Lower lobe of right lung (tissue), 2 donors: ENCODE results near the gene PHACTR1. TPM values are rescaled to one million over a fixed set of nuclear protein-coding genes. Genes with fewer than 3 reads are reported as not detected.

Source experiments
- ATAC-seq, 2 donors: fragments of 200-7000 bp; cut with Tn5 transposase; one replicate each; pipeline ENCODE4 v1.9.1; 2020 to 2022; ENCODE audit warnings: mild to moderate bottlenecking in 2 of 2, moderate library complexity in 2 of 2
- DNase-seq: peaks from one replicate; pipeline ENCODE4 v3.0.0-alpha.2; 2020
- H3K27ac ChIP-seq: fragments of 200-600 bp; one replicate; pipeline ENCODE4 v1.8.0; 2022
- H3K27me3 ChIP-seq: fragments of 200-600 bp; one replicate; pipeline ENCODE4 v1.8.0; 2022; ENCODE audit warnings: low read depth
- H3K36me3 ChIP-seq: fragments of 200-600 bp; one replicate; pipeline ENCODE4 v1.8.0; 2022; ENCODE audit warnings: mild to moderate bottlenecking
- H3K4me1 ChIP-seq: fragments of 200-600 bp; one replicate; pipeline ENCODE4 v1.8.0; 2022
- H3K4me3 ChIP-seq: fragments of 200-600 bp; one replicate; pipeline ENCODE4 v1.8.0; 2022; ENCODE audit warnings: mild to moderate bottlenecking
- H3K9me3 ChIP-seq: fragments of 200-600 bp; one replicate; pipeline ENCODE4 v1.8.0; 2022
- intact Hi-C: fragments of 100-400 bp; cut with DNase I; formaldehyde crosslinking; loops from one replicate; pipeline ENCODE4 v1.11.0; 2022
- total RNA-seq: library from RNA; stranded (reverse); fragmentation: NEBNext Ultra II Directional; extraction: Animal tissue kit (Norgen Biotek cat#: 25700); gene quantifications from one replicate; pipeline ENCODE4 v1.2.1, GENCODE V29; 2021
- TF ChIP-seq, protein P1 (sequence below): fragments of 200-600 bp; IDR thresholded peaks from one replicate; pipeline ENCODE4 v1.8.0; 2022; ENCODE audit warnings: antibody characterized with exemption, mild to moderate bottlenecking
- donor health status: DM: no; HTN: yes; CAD: no; lungs with severe emphysema.

Gene PHACTR1
- total RNA-seq, 1 donor from 2014 or later: 91.0 TPM

DNA sequence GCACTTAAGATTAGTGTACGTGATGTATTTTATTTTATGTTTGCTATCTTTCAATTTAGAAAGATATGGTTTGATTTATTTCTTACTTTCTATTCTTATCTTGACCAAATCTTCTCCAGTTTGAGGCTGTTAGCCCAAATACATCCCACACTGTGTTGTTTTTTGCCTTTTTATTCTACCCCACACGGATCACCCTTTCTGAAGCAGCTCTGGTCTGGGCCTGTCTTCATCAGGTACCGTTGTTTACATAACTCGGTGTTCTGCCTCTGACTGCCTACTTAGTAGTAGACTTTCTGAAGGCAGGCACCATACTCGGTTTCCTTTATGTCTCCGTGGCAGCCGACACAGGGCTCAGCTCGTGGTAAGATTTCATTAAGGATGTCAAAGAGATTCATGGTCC, 95.0 kb downstream of the PHACTR1 start:
- no peak overlapping the region for H3K27ac ChIP-seq
- no peaks in the 10 kb centered on the region for H3K4me1 ChIP-seq
- no peak overlapping the region for H3K4me3 ChIP-seq
- H3K9me3 ChIP-seq: no peaks in the 10 kb centered on the region
- intact Hi-C loops: no loop called here
- no peaks in the 10 kb centered on the region for H3K36me3 ChIP-seq
- TF ChIP-seq, protein P1, sequence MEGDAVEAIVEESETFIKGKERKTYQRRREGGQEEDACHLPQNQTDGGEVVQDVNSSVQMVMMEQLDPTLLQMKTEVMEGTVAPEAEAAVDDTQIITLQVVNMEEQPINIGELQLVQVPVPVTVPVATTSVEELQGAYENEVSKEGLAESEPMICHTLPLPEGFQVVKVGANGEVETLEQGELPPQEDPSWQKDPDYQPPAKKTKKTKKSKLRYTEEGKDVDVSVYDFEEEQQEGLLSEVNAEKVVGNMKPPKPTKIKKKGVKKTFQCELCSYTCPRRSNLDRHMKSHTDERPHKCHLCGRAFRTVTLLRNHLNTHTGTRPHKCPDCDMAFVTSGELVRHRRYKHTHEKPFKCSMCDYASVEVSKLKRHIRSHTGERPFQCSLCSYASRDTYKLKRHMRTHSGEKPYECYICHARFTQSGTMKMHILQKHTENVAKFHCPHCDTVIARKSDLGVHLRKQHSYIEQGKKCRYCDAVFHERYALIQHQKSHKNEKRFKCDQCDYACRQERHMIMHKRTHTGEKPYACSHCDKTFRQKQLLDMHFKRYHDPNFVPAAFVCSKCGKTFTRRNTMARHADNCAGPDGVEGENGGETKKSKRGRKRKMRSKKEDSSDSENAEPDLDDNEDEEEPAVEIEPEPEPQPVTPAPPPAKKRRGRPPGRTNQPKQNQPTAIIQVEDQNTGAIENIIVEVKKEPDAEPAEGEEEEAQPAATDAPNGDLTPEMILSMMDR: no peak
- DNase-seq: no peak
- ATAC-seq: no peak
- no peaks in the 10 kb centered on the region for H3K27me3 ChIP-seq

DNA sequence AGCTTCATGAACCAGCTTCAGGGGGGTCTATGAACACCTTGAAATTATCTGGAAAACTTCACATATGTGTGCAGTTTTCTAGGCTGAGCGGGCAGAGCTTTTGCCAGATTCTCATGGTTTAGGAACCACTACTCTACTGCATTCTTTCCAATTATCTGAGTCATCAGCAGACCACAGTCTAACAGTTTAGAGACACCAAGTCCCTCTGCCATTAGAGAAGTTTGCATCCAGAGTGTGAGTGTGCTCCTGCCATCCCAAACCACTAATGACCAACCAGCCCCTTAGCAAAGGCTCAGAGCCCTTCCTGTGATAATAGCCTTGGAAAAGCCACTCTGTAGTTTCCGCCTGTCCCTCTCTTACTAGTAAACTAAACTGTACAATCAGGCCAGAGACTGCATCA, 96.8 kb downstream of the PHACTR1 start:
- intact Hi-C loops: no loop called here
- no peaks in the 10 kb centered on the region for H3K27me3 ChIP-seq
- TF ChIP-seq, protein P1: no peak
- H3K9me3 ChIP-seq: no peaks in the 10 kb centered on the region
- H3K27ac ChIP-seq: no peak overlapping the region
- DNase-seq (no peak), ATAC-seq (no peak)
- no peaks in the 10 kb centered on the region for H3K4me1 ChIP-seq
- no peak overlapping the region for H3K4me3 ChIP-seq
- H3K36me3 ChIP-seq: no peaks in the 10 kb centered on the region

DNA sequence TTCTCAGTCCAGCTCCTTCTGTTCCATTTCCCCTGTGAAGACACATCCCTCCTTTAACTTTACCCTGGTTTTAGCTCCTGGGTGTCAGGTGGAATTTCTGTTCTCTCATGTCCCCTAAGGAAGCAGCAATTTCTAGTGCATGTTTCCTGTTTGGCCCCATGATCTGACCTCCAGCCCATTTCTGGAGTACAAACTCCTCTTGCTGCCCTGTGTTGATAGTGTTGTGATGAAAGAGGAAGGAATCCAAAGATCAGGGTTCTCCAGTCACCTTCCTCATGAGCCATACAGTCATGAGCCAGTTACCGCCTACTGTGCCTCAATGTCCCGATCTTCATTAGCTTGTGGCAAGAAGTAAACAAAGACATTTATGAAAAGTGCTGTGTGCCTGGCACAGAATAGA, 97.4 kb downstream of the PHACTR1 start:
- H3K27me3 ChIP-seq: no peaks in the 10 kb centered on the region
- no peaks in the 10 kb centered on the region for H3K4me1 ChIP-seq
- H3K9me3 ChIP-seq: no peaks in the 10 kb centered on the region
- H3K4me3 ChIP-seq: no peak overlapping the region
- no peak for ATAC-seq
- no peak overlapping the region for H3K27ac ChIP-seq
- DNase-seq: no peak
- intact Hi-C loops: no loop called here
- TF ChIP-seq, protein P1: no peak
- no peaks in the 10 kb centered on the region for H3K36me3 ChIP-seq

DNA sequence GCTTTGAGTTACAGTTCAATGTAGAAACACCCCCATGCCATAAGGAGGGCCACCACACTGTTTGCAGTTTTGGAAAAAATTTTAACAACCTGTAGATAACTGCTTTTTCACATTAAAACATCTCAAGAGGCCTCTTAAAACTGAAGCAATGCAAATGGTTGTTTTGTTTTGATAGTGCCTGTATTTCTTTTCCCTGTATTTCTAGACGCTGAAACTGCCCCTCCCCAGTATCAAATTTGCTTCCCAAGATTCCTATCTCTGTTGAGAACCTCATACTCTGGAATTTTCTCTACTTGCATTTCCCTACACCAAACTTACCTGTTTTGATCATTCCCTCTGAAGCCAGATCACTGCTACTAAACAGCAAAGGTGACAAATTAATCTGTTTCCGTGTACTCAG, 98.5 kb downstream of the PHACTR1 start:
- no peak for DNase-seq
- Histone ChIP-seq H3K36me3 (no peaks in the 10 kb centered on the region), H3K27ac (no peak overlapping the region), H3K4me3 (no peak overlapping the region), H3K4me1 (no peaks in the 10 kb centered on the region), H3K9me3 (no peaks in the 10 kb centered on the region), H3K27me3 (no peaks in the 10 kb centered on the region)
- ATAC-seq: no peak
- intact Hi-C loops: no loop called here
- TF ChIP-seq, protein P1: no peak

DNA sequence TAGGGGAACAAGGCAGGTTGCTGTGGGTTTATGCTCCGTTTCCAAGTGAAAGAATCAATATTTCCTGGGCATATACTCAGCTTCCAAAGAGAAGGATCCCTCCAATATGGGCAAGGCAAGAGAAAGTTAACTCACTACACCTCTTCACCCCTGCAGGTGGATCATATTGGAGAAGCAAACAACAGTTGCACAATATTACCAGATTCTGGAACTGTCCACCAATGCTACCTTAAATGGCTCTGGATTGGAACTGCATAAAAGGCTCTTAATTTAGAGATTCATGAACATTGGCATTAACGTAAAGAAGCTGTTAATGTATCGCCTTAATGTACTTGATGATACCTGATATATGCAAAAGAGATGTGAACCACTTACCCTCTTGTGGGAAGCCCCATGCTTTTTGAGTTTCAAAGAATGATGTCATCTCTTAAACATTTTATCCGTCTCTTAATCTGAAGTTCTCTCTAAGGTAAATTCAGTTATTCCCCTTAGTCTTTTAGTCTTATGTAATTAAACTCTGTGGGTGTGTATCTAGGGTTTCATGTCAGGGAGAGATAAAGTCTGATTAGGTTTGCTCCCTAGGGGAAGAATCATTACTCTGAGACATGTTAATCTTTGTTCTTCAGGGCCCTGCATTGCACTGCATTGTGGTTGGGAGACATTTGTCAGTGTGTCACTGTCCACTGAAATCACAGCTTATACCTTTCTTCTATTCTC, 99.5 kb downstream of the PHACTR1 start:
- Histone ChIP-seq H3K4me3 (no peak overlapping the region), H3K27ac (no peak overlapping the region), H3K36me3 (no peaks in the 10 kb centered on the region), H3K4me1 (no peaks in the 10 kb centered on the region), H3K27me3 (no peaks in the 10 kb centered on the region), H3K9me3 (no peaks in the 10 kb centered on the region)
- intact Hi-C loops: no loop called here
- ATAC-seq (no peak), DNase-seq (no peak)
- TF ChIP-seq, protein P1: no peak
